HepG2 (cell line): ENCODE data around the gene OVCA2. TPM values are rescaled to one million over a fixed set of nuclear protein-coding genes. Genes with fewer than 3 reads are reported as not detected.

Experiments used
- ESRRA ChIP-seq: sonication (generic); formaldehyde crosslinking; IDR thresholded peaks from 2 replicates; pipeline ENCODE4 v1.5.1; 2020; ENCODE audit warnings: mild to moderate bottlenecking, low read depth, missing genetic modification reagents
- GFI1 ChIP-seq: sonication (generic); formaldehyde crosslinking; IDR thresholded peaks from 2 replicates; pipeline ENCODE4 v1.5.0; 2020; ENCODE audit warnings: missing genetic modification reagents, mild to moderate bottlenecking, borderline replicate concordance
- MED1 ChIP-seq: sonication (generic); formaldehyde crosslinking; IDR thresholded peaks from 2 replicates; pipeline ENCODE4 v1.4.0; 2020; ENCODE audit warnings: missing genetic modification reagents
- NFE2 ChIP-seq: sonication (generic); formaldehyde crosslinking; IDR thresholded peaks from 2 replicates; pipeline ENCODE4 v1.4.0; 2020; ENCODE audit warnings: missing genetic modification reagents
- NR2C2 ChIP-seq: sonication (generic); formaldehyde crosslinking; IDR thresholded peaks from 2 replicates; pipeline ENCODE4 v1.4.0; 2020; ENCODE audit warnings: missing genetic modification reagents, mild to moderate bottlenecking, moderate library complexity, borderline replicate concordance
- PHF20 ChIP-seq: sonication (generic); formaldehyde crosslinking; IDR thresholded peaks from 2 replicates; pipeline ENCODE4 v1.5.0; 2020; ENCODE audit warnings: mild to moderate bottlenecking, missing genetic modification reagents
- POLR2A ChIP-seq, 2 experiments: IDR thresholded peaks; 2 replicates each; pipeline ENCODE4 v1.6.1; 2011; ENCODE audit warnings: low read depth in 2 of 2, low read length in 2 of 2, mild to moderate bottlenecking in 1 of 2, moderate library complexity in 1 of 2; ENCODE audit not compliant: insufficient read depth in 1 of 2
- SP4 ChIP-seq: sonication (generic); formaldehyde crosslinking; IDR thresholded peaks from 2 replicates; pipeline ENCODE4 v1.8.1; 2023; ENCODE audit warnings: mild to moderate bottlenecking, missing genetic modification reagents
- ZBTB8A ChIP-seq: sonication (generic); formaldehyde crosslinking; IDR thresholded peaks from 2 replicates; pipeline ENCODE4 v1.4.0; 2020; ENCODE audit warnings: mild to moderate bottlenecking, low read depth, missing genetic modification reagents, borderline replicate concordance
- ZFP36L1 ChIP-seq: sonication (generic); formaldehyde crosslinking; IDR thresholded peaks from 2 replicates; pipeline ENCODE4 v1.8.0; 2022; ENCODE audit warnings: mild to moderate bottlenecking, missing genetic modification reagents, moderate library complexity
- ZNF10 ChIP-seq: sonication (generic); formaldehyde crosslinking; IDR thresholded peaks from 2 replicates; pipeline ENCODE4 v1.4.0; 2020; ENCODE audit warnings: mild to moderate bottlenecking, low read depth, missing genetic modification reagents, borderline replicate concordance
- ZNF3 ChIP-seq: IDR thresholded peaks from 2 replicates; pipeline ENCODE4 v1.7.0; 2017; ENCODE audit warnings: inconsistent platforms
- ZNF713 ChIP-seq: sonication (generic); formaldehyde crosslinking; IDR thresholded peaks from 2 replicates; pipeline ENCODE4 v1.4.0; 2020; ENCODE audit warnings: mild to moderate bottlenecking, missing genetic modification reagents
- ZNF746 ChIP-seq: sonication (generic); formaldehyde crosslinking; IDR thresholded peaks from 2 replicates; pipeline ENCODE4 v1.8.0; 2022; ENCODE audit warnings: mild to moderate bottlenecking, missing genetic modification reagents
- ZNF766 ChIP-seq: sonication (generic); formaldehyde crosslinking; IDR thresholded peaks from 2 replicates; pipeline ENCODE4 v1.5.0; 2020; ENCODE audit warnings: missing genetic modification reagents, borderline replicate concordance
- ZNF775 ChIP-seq: sonication (generic); formaldehyde crosslinking; IDR thresholded peaks from 2 replicates; pipeline ENCODE4 v1.4.0; 2020; ENCODE audit warnings: missing genetic modification reagents, mild to moderate bottlenecking, moderate library complexity, borderline replicate concordance
- ZNF790 ChIP-seq: sonication (generic); formaldehyde crosslinking; IDR thresholded peaks from 2 replicates; pipeline ENCODE4 v1.8.0; 2022; ENCODE audit warnings: missing genetic modification reagents, mild to moderate bottlenecking, borderline replicate concordance
- ZNF878 ChIP-seq: sonication (generic); formaldehyde crosslinking; IDR thresholded peaks from 2 replicates; pipeline ENCODE4 v1.8.1; 2023; ENCODE audit warnings: mild to moderate bottlenecking, missing genetic modification reagents, moderate library complexity
- ZNF891 ChIP-seq: sonication (generic); formaldehyde crosslinking; IDR thresholded peaks from 2 replicates; pipeline ENCODE4 v1.5.0; 2020; ENCODE audit warnings: mild to moderate bottlenecking, missing genetic modification reagents
- polyA plus RNA-seq, 8 experiments: library from polyadenylated mRNA; depleted of rRNA in 3 of 8; stranded (reverse) in 7 of 8; unstranded in 1 of 8; fragments of >200 nt; fragmentation: Illumina TruSeq in 4 of 8; extraction: Trizol in 4 of 8; gene quantifications; 2 replicates each; pipeline versions ENCODE4 v1.2.1 to v1.2.3, GENCODE V29; 2011 to 2016; ENCODE audit warnings: low read depth in 4 of 8, missing spikeins in 1 of 8, mixed read lengths in 1 of 8; ENCODE audit not compliant: insufficient read depth in 1 of 8
- total RNA-seq, 5 experiments: library from RNA; depleted of rRNA; stranded (reverse); fragments of >200 nt; fragmentation: Illumina TruSeq; extraction: Trizol; gene quantifications; 2 replicates each; pipeline ENCODE4 v1.2.3, GENCODE V29; 2016; ENCODE audit warnings: low read depth in 1 of 5
- TF ChIP-seq, protein P1 (sequence below): sonication (generic); formaldehyde crosslinking; IDR thresholded peaks from 2 replicates; pipeline ENCODE4 v1.8.0; 2022; ENCODE audit warnings: mild to moderate bottlenecking, missing genetic modification reagents
- TF ChIP-seq, protein P2 (sequence below): sonication (generic); formaldehyde crosslinking; IDR thresholded peaks from 2 replicates; pipeline ENCODE4 v1.5.1; 2020; ENCODE audit warnings: missing genetic modification reagents, mild to moderate bottlenecking, borderline replicate concordance
- TF ChIP-seq, protein P3 (sequence below): sonication (generic); formaldehyde crosslinking; conservative IDR thresholded peaks from 2 replicates; pipeline ENCODE4 v1.4.0; 2020; ENCODE audit warnings: mild to moderate bottlenecking, missing genetic modification reagents, moderate library complexity
- TF ChIP-seq, protein P4 (sequence below): sonication (generic); formaldehyde crosslinking; IDR thresholded peaks from 2 replicates; pipeline ENCODE4 v1.8.0; 2022; ENCODE audit warnings: mild to moderate bottlenecking, missing genetic modification reagents, moderate library complexity

OVCA2 gene
- total and polyA plus RNA-seq, 2 of the 13 experiments (the other 11 are each of a cell fraction or from before 2014, with no cell fraction given) = 23.7 to 28.2 TPM

GRCh38 chr17:2041561-2042389 is at the start of gene OVCA2 (continued):
- peak; percentile 72; the same call in 1 of the 2 replicates for TF ChIP-seq ZNF766 (CRISPR knock-in tag)
- TF ChIP-seq ESRRA (CRISPR knock-in tag) = peak; percentile 37; the same call in 1 of the 2 replicates
- no peak for TF ChIP-seq ZFP36L1 (CRISPR knock-in tag)
- TF ChIP-seq NFE2 (CRISPR knock-in tag) = no peak
- TF ChIP-seq, protein P1, sequence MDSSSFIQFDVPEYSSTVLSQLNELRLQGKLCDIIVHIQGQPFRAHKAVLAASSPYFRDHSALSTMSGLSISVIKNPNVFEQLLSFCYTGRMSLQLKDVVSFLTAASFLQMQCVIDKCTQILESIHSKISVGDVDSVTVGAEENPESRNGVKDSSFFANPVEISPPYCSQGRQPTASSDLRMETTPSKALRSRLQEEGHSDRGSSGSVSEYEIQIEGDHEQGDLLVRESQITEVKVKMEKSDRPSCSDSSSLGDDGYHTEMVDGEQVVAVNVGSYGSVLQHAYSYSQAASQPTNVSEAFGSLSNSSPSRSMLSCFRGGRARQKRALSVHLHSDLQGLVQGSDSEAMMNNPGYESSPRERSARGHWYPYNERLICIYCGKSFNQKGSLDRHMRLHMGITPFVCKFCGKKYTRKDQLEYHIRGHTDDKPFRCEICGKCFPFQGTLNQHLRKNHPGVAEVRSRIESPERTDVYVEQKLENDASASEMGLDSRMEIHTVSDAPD (CRISPR knock-in tag) = no peak
- TF ChIP-seq, protein P2, sequence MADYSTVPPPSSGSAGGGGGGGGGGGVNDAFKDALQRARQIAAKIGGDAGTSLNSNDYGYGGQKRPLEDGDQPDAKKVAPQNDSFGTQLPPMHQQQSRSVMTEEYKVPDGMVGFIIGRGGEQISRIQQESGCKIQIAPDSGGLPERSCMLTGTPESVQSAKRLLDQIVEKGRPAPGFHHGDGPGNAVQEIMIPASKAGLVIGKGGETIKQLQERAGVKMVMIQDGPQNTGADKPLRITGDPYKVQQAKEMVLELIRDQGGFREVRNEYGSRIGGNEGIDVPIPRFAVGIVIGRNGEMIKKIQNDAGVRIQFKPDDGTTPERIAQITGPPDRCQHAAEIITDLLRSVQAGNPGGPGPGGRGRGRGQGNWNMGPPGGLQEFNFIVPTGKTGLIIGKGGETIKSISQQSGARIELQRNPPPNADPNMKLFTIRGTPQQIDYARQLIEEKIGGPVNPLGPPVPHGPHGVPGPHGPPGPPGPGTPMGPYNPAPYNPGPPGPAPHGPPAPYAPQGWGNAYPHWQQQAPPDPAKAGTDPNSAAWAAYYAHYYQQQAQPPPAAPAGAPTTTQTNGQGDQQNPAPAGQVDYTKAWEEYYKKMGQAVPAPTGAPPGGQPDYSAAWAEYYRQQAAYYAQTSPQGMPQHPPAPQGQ (CRISPR knock-in tag) = no peak; the same call in 1 of the 2 replicates
- TF ChIP-seq MED1 (CRISPR knock-in tag) = peak; percentile 58
- no peak for TF ChIP-seq ZNF746
- peak; percentile 95 for TF ChIP-seq SP4 (CRISPR knock-in tag)
- peak; percentile 81 for TF ChIP-seq POLR2A (IDR thresholded peaks at IDR 0.05; ENCODE audit: insufficient read depth in 1 of 2, low read depth in 2 of 2, low read length in 2 of 2)
- no peak for TF ChIP-seq ZBTB8A (CRISPR knock-in tag)
- no peak for TF ChIP-seq GFI1 (CRISPR knock-in tag)
- 0 out of 2 replicates have a peak, but pooled peaks have one; percentile 32 for TF ChIP-seq ZNF878 (CRISPR knock-in tag)
- TF ChIP-seq ZNF713 (CRISPR knock-in tag) = no peak
- no peak for TF ChIP-seq ZNF775 (CRISPR knock-in tag)
- no peak for TF ChIP-seq ZNF10 (CRISPR knock-in tag)
- peak; percentile 87 for TF ChIP-seq PHF20 (CRISPR knock-in tag)
- TF ChIP-seq, protein P3, sequence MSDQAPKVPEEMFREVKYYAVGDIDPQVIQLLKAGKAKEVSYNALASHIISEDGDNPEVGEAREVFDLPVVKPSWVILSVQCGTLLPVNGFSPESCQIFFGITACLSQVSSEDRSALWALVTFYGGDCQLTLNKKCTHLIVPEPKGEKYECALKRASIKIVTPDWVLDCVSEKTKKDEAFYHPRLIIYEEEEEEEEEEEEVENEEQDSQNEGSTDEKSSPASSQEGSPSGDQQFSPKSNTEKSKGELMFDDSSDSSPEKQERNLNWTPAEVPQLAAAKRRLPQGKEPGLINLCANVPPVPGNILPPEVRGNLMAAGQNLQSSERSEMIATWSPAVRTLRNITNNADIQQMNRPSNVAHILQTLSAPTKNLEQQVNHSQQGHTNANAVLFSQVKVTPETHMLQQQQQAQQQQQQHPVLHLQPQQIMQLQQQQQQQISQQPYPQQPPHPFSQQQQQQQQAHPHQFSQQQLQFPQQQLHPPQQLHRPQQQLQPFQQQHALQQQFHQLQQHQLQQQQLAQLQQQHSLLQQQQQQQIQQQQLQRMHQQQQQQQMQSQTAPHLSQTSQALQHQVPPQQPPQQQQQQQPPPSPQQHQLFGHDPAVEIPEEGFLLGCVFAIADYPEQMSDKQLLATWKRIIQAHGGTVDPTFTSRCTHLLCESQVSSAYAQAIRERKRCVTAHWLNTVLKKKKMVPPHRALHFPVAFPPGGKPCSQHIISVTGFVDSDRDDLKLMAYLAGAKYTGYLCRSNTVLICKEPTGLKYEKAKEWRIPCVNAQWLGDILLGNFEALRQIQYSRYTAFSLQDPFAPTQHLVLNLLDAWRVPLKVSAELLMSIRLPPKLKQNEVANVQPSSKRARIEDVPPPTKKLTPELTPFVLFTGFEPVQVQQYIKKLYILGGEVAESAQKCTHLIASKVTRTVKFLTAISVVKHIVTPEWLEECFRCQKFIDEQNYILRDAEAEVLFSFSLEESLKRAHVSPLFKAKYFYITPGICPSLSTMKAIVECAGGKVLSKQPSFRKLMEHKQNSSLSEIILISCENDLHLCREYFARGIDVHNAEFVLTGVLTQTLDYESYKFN (CRISPR knock-in tag) = peak; percentile 27; the same call in 1 of the 2 replicates
- no peak for TF ChIP-seq ZNF3 (CRISPR knock-in tag)
- TF ChIP-seq ZNF790 = no peak
- TF ChIP-seq, protein P4, sequence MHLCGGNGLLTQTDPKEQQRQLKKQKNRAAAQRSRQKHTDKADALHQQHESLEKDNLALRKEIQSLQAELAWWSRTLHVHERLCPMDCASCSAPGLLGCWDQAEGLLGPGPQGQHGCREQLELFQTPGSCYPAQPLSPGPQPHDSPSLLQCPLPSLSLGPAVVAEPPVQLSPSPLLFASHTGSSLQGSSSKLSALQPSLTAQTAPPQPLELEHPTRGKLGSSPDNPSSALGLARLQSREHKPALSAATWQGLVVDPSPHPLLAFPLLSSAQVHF (CRISPR knock-in tag) = peak; percentile 58; the same call in 1 of the 2 replicates
- TF ChIP-seq NR2C2 = peak; percentile 97
- TF ChIP-seq ZNF891 = no peak
